ENCODE data around the gene CXCL3.

CXCL3 gene

GRCh38 chr4:74009307-74009706 lies 29.2 kb downstream of the CXCL3 start:
- no peak for DNase-seq

GRCh38 chr4:74006009-74006476 lies 32.4 kb downstream of the CXCL3 start:
- no peak for DNase-seq

- DNase-seq = peak; percentile 65
Measured at GRCh38 chr4:74005528-74005927, 33.0 kb downstream of the CXCL3 start.

GRCh38 chr4:74004668-74005067 lies 33.8 kb downstream of the CXCL3 start:
- no peak for DNase-seq

- no peak for DNase-seq
Measured at GRCh38 chr4:74000301-74000700, 38.2 kb downstream of the CXCL3 start.

GRCh38 chr4:73998040-73999011 lies 40.2 kb downstream of the CXCL3 start, which contains the start of gene CXCL5:
CXCL5 (minus strand) TSS chr4:73998677; CDS start chr4:73998581, 96 bp downstream.
- DNase-seq = no peak

GRCh38 chr4:73992050-73992449 lies 46.4 kb downstream of the CXCL3 start:
- no peak for DNase-seq

- no peak for DNase-seq
Measured at GRCh38 chr4:73991742-73992000, 46.8 kb downstream of the CXCL3 start.

- DNase-seq = no peak
Measured at GRCh38 chr4:73990988-73991741, 47.3 kb downstream of the CXCL3 start.

GRCh38 chr4:73989928-73990327 lies 48.6 kb downstream of the CXCL3 start:
- DNase-seq = no peak

- no peak for DNase-seq
Measured at GRCh38 chr4:73989031-73989430, 49.5 kb downstream of the CXCL3 start.

- peak; percentile 29 for DNase-seq
Measured at GRCh38 chr4:73988061-73988460, 50.4 kb downstream of the CXCL3 start, which contains the start of gene PPBP. PPBP (minus strand) TSS chr4:73988190; CDS start chr4:73988103, 87 bp downstream.
